Midbrain (tissue), 1 donor: ENCODE results near the gene HIVEP2.
"Not testable (repeated sequence)": the region's sequence is repeated elsewhere in the genome, so short reads cannot be mapped to it uniquely, and the experiment has no call there.

ENCODE experiments used
- DNase-seq: peaks from one replicate; lab custom pipeline; 2025; lab: John Stamatoyannopoulos, UW

The HIVEP2 gene

GRCh38 chr6:142945049-142945445 lies at the start of gene HIVEP2:
TSS of gene HIVEP2 (minus strand) at chr6:142945176. CDS start at chr6:142774738, 170,438 bp downstream.
- DNase-seq, result peak; percentile 75

- DNase-seq, result no peak
Observed at GRCh38 chr6:142993977-142994376, 49.0 kb upstream of the HIVEP2 start.

GRCh38 chr6:142987490-142987889 lies 42.5 kb upstream of the HIVEP2 start:
- DNase-seq, result no peak

GRCh38 chr6:142985281-142985680 lies 40.3 kb upstream of the HIVEP2 start:
- DNase-seq, result no peak

GRCh38 chr6:142984386-142984785 lies 39.4 kb upstream of the HIVEP2 start:
- DNase-seq, result no peak

GRCh38 chr6:142975365-142975764 lies 30.4 kb upstream of the HIVEP2 start:
- no peak for DNase-seq

GRCh38 chr6:142970941-142971340 lies 26.0 kb upstream of the HIVEP2 start:
- not testable (repeated sequence) for DNase-seq

- no peak for DNase-seq
Observed at GRCh38 chr6:142968601-142969000, 23.6 kb upstream of the HIVEP2 start.

- no peak for DNase-seq
Observed at GRCh38 chr6:142966294-142966693, 21.3 kb upstream of the HIVEP2 start.

GRCh38 chr6:142965164-142965563 lies 20.2 kb upstream of the HIVEP2 start:
- DNase-seq, result no peak

GRCh38 chr6:142960098-142960497 lies 15.1 kb upstream of the HIVEP2 start:
- no peak for DNase-seq

- DNase-seq, result no peak
Observed at GRCh38 chr6:142958343-142958742, 13.4 kb upstream of the HIVEP2 start.

GRCh38 chr6:142956726-142957125 lies 11.8 kb upstream of the HIVEP2 start:
- DNase-seq, result no peak

- DNase-seq, result no peak
Observed at GRCh38 chr6:142954844-142955243, 9.9 kb upstream of the HIVEP2 start.

- no peak for DNase-seq
Observed at GRCh38 chr6:142953373-142954273, 8.6 kb upstream of the HIVEP2 start.

- no peak for DNase-seq
Observed at GRCh38 chr6:142952614-142953013, 7.6 kb upstream of the HIVEP2 start.

- no peak for DNase-seq
Observed at GRCh38 chr6:142950291-142950690, 5.3 kb upstream of the HIVEP2 start.

GRCh38 chr6:142947714-142948480 lies 2.9 kb upstream of the HIVEP2 start:
- DNase-seq, result peak; percentile 75

GRCh38 chr6:142946924-142947713 lies 2.1 kb upstream of the HIVEP2 start:
- peak; percentile 67 for DNase-seq

- peak; percentile 94 for DNase-seq
Observed at GRCh38 chr6:142946181-142946923, 1.4 kb upstream of the HIVEP2 start.

GRCh38 chr6:142945446-142946180 lies 637 bp upstream of the HIVEP2 start:
- DNase-seq, result no peak
